Ovary (tissue), 3 donors: ENCODE measurements around the gene SKP2.

Experiments used
- CTCF ChIP-seq, 3 donors: fragments of 450-650 bp in 2 of 3; fragments of 200-600 bp in 1 of 3; IDR thresholded peaks; one replicate each; pipeline versions ENCODE4 v1.5.1 to v1.8.0; 2016 to 2022; ENCODE audit warnings: antibody characterized with exemption in 3 of 3, mild to moderate bottlenecking in 1 of 3
- POLR2A ChIP-seq: fragments of 450-650 bp; IDR thresholded peaks from one replicate; pipeline ENCODE4 v1.6.1; 2017; ENCODE audit warnings: antibody characterized with exemption, mild to moderate bottlenecking, moderate library complexity
- donor health status: DM: no; HTN: no; CAD: no.

- TF ChIP-seq CTCF (IDR thresholded peaks at IDR 0.05) (no peak), POLR2A (no peak)
Observed at GRCh38 chr5:36206913-36207312, 55.0 kb downstream of the SKP2 start.
